Glutamatergic neuron (in vitro differentiated cells): ENCODE results near the gene KDM5B. TPM values are rescaled to one million over a fixed set of nuclear protein-coding genes. Genes with fewer than 3 reads are reported as not detected.
"Not testable (repeated sequence)": the region's sequence is repeated elsewhere in the genome, so short reads cannot be mapped to it uniquely, and the experiment has no call there.

ENCODE experiments used
- DNase-seq: peaks from one replicate; pipeline ENCODE4 v3.0.0; 2022
- H3K27ac Mint-ChIP-seq: one replicate; pipeline ENCODE4 v1.8.0; 2020; ENCODE audit warnings: mild to moderate bottlenecking, mixed read lengths, inconsistent platforms; ENCODE audit not compliant: unreplicated experiment
- H3K27me3 Mint-ChIP-seq: one replicate; pipeline ENCODE4 v1.8.0; 2020; ENCODE audit warnings: mild to moderate bottlenecking, moderate library complexity, mixed read lengths, inconsistent platforms; ENCODE audit not compliant: unreplicated experiment
- H3K36me3 Mint-ChIP-seq: one replicate; pipeline ENCODE4 v1.8.0; 2020; ENCODE audit warnings: mild to moderate bottlenecking, mixed read lengths, inconsistent platforms; ENCODE audit not compliant: unreplicated experiment
- H3K4me1 Mint-ChIP-seq: one replicate; pipeline ENCODE4 v1.8.0; 2020; ENCODE audit warnings: mild to moderate bottlenecking, low read depth, mixed read lengths, inconsistent platforms; ENCODE audit not compliant: unreplicated experiment
- H3K4me3 Mint-ChIP-seq: one replicate; pipeline ENCODE4 v1.8.0; 2020; ENCODE audit warnings: mild to moderate bottlenecking, mixed read lengths, inconsistent platforms; ENCODE audit not compliant: unreplicated experiment
- H3K9me3 Mint-ChIP-seq: one replicate; pipeline ENCODE4 v1.8.0; 2020; ENCODE audit warnings: mild to moderate bottlenecking, moderate library complexity, mixed read lengths, inconsistent platforms; ENCODE audit not compliant: unreplicated experiment
- CTCF ChIP-seq: fragments of 200-600 bp; sonication (generic); IDR thresholded peaks from one replicate; pipeline ENCODE4 v1.5.0; 2021; ENCODE audit not compliant: partially characterized antibody, unreplicated experiment
- total RNA-seq: library from RNA; stranded (reverse); fragmentation: NEBNext Ultra II Directional; extraction: Animal tissue kit (Norgen Biotek cat#: 25700); gene quantifications from one replicate; pipeline ENCODE4 v1.2.1, GENCODE V29; 2021; ENCODE audit not compliant: unreplicated experiment

KDM5B gene
- total RNA-seq, 1 donor from 2014 or later: 338 TPM

- no peak for TF ChIP-seq CTCF
- no peak for DNase-seq
- Mint-ChIP-seq H3K27me3 (peaks cover 5% of the 10 kb centered on the region), H3K4me1 (peaks cover 1% of the 10 kb centered on the region), H3K27ac (no peak overlapping the region), H3K4me3 (no peak overlapping the region), H3K9me3 (peaks cover 2% of the 10 kb centered on the region), H3K36me3 (peaks cover 11% of the 10 kb centered on the region)
Observed at GRCh38 chr1:202750024-202750423, 58.2 kb downstream of the KDM5B start.

GRCh38 chr1:202745323-202745888, 62.8 kb downstream of the KDM5B start:
- Mint-ChIP-seq H3K36me3 (peaks cover 27% of the 10 kb centered on the region), H3K4me1 (peaks cover 1% of the 10 kb centered on the region), H3K9me3 (peaks cover 13% of the 10 kb centered on the region), H3K27me3 (peaks cover 4% of the 10 kb centered on the region), H3K27ac (no peak overlapping the region), H3K4me3 (no peak overlapping the region)
- no peak for DNase-seq
- no peak for TF ChIP-seq CTCF

GRCh38 chr1:202744770-202745169, 63.5 kb downstream of the KDM5B start:
- not testable (repeated sequence) for H3K27ac Mint-ChIP-seq, DNase-seq, H3K4me3 Mint-ChIP-seq, H3K4me1 Mint-ChIP-seq, H3K27me3 Mint-ChIP-seq
- Mint-ChIP-seq H3K36me3 (peaks cover 27% of the 10 kb centered on the region), H3K9me3 (peaks cover 13% of the 10 kb centered on the region)

- no peak overlapping the region for H3K27ac Mint-ChIP-seq
- peaks cover 27% of the 10 kb centered on the region for H3K36me3 Mint-ChIP-seq
- DNase-seq: no peak
- peaks cover 5% of the 10 kb centered on the region for H3K4me1 Mint-ChIP-seq
- H3K4me3 Mint-ChIP-seq: no peak overlapping the region
- H3K9me3 Mint-ChIP-seq: peaks cover 13% of the 10 kb centered on the region
- TF ChIP-seq CTCF: no peak
- peaks cover 1% of the 10 kb centered on the region for H3K27me3 Mint-ChIP-seq
Observed at GRCh38 chr1:202742496-202742895, 65.7 kb downstream of the KDM5B start.

- no peak overlapping the region for H3K4me3 Mint-ChIP-seq
- peak overlapping the region; percentile 63 for H3K27ac Mint-ChIP-seq
- H3K4me1 Mint-ChIP-seq: peaks cover 22% of the 10 kb centered on the region
- peaks cover 6% of the 10 kb centered on the region for H3K9me3 Mint-ChIP-seq
- peaks cover 7% of the 10 kb centered on the region for H3K36me3 Mint-ChIP-seq
- no peak for DNase-seq
- TF ChIP-seq CTCF: no peak
- peaks cover 1% of the 10 kb centered on the region for H3K27me3 Mint-ChIP-seq
Observed at GRCh38 chr1:202733251-202733650, 75.0 kb downstream of the KDM5B start.
